NCI-H510A treated with DMSO at 0.1 percent for 48 hours (cell line): ENCODE results near the gene FCER2.

Source experiments
- DNase-seq: peaks from one replicate; lab custom pipeline; 2025; lab: John Stamatoyannopoulos, UW

Gene FCER2

GRCh38 chr19:7732045-7732444 lies 30.1 kb upstream of the FCER2 start, which contains the start of gene CLEC4G:
TSS of gene CLEC4G (minus strand) at chr19:7732110. CDS start at chr19:7732102, 8 bp downstream.
- no peak for DNase-seq

- DNase-seq = no peak
Observed at GRCh38 chr19:7731615-7732014, 29.7 kb upstream of the FCER2 start.

- no peak for DNase-seq
Observed at GRCh38 chr19:7731218-7731595, 29.3 kb upstream of the FCER2 start.

GRCh38 chr19:7730286-7731217 lies 28.6 kb upstream of the FCER2 start:
- DNase-seq = no peak

GRCh38 chr19:7729831-7730285 lies 27.9 kb upstream of the FCER2 start:
- no peak for DNase-seq

- DNase-seq = no peak
Observed at GRCh38 chr19:7729211-7729610, 27.3 kb upstream of the FCER2 start.

- no peak for DNase-seq
Observed at GRCh38 chr19:7725791-7726190, 23.9 kb upstream of the FCER2 start.

GRCh38 chr19:7722231-7722651 lies 20.3 kb upstream of the FCER2 start:
- DNase-seq = peak; percentile 19

GRCh38 chr19:7720351-7720750 lies 18.4 kb upstream of the FCER2 start:
- no peak for DNase-seq

- DNase-seq = no peak
Observed at GRCh38 chr19:7718668-7719067, 16.7 kb upstream of the FCER2 start.

- DNase-seq = no peak
Observed at GRCh38 chr19:7716762-7717161, 14.8 kb upstream of the FCER2 start.

GRCh38 chr19:7715671-7716070 lies 13.7 kb upstream of the FCER2 start:
- DNase-seq = no peak

GRCh38 chr19:7710616-7711015 lies 8.7 kb upstream of the FCER2 start:
- DNase-seq = no peak

GRCh38 chr19:7709932-7710460 lies 8.1 kb upstream of the FCER2 start:
- no peak for DNase-seq

- DNase-seq = no peak
Observed at GRCh38 chr19:7706955-7707456, 5.1 kb upstream of the FCER2 start.

- DNase-seq = no peak
Observed at GRCh38 chr19:7706188-7706954, 4.4 kb upstream of the FCER2 start.

GRCh38 chr19:7705387-7706187 lies 3.7 kb upstream of the FCER2 start:
- DNase-seq = no peak

GRCh38 chr19:7704280-7705060 lies 2.5 kb upstream of the FCER2 start:
- no peak for DNase-seq

GRCh38 chr19:7703332-7703731 lies 1.4 kb upstream of the FCER2 start:
- no peak for DNase-seq

- no peak for DNase-seq
Observed at GRCh38 chr19:7701049-7701653, 780 bp downstream of the FCER2 start.
